Caco-2 (cell line): ENCODE data around the gene MRM2. TPM values are rescaled to one million over a fixed set of nuclear protein-coding genes. Genes with fewer than 3 reads are reported as not detected.

Experiments
- BruUV-seq: library from RNA; stranded (reverse); fragments of 400-500 nt; replicated peaks from 2 replicates; lab custom pipeline; 2021; lab: Mats Ljungman, UMichigan
- CTCF ChIA-PET: fragments of 300-600 bp; sonication (Branson Sonifier 250); formaldehyde crosslinking; loops from one replicate; lab custom pipeline; 2022; ENCODE audit warnings: antibody characterized with exemption; lab: Charles Lee
- POLR2A ChIA-PET: fragments of 300-600 bp; sonication (Branson Sonifier 250); formaldehyde crosslinking; loops from one replicate; lab custom pipeline; 2022; ENCODE audit warnings: antibody characterized with exemption; lab: Charles Lee
- DNase-seq, 2 experiments: peaks; one replicate each; pipeline versions ENCODE4 v3.0.0 to v3.0.0-alpha.2; 2020 to 2022
- H3K27me3 ChIP-seq: replicated peaks from 2 replicates; pipeline ENCODE4 v1.6.0; 2011; ENCODE audit warnings: low read length; ENCODE audit not compliant: control insufficient read depth, insufficient read depth
- H3K36me3 ChIP-seq: 2 replicates; pipeline ENCODE4 v1.5.1; 2011; ENCODE audit warnings: low read length; ENCODE audit not compliant: control insufficient read depth, insufficient read depth
- H3K4me1 ChIP-seq: fragments of 250-450 bp; sonication (Bioruptor Pico); 2 replicates; pipeline ENCODE4 v1.5.1; 2020; ENCODE audit warnings: mild to moderate bottlenecking
- H3K4me3 ChIP-seq: 2 replicates; pipeline ENCODE4 v1.5.1; 2011; ENCODE audit warnings: low read depth, mild to moderate bottlenecking, control low read depth, low read length
- H3K9me3 ChIP-seq: fragments of 250-450 bp; sonication (Bioruptor Pico); 2 replicates; pipeline ENCODE4 v1.5.1; 2020; ENCODE audit warnings: mild to moderate bottlenecking, moderate library complexity
- H3K27ac Mint-ChIP-seq: one replicate; pipeline ENCODE4 v1.8.0; 2022; ENCODE audit warnings: mixed read lengths; ENCODE audit not compliant: unreplicated experiment
- H3K27me3 Mint-ChIP-seq: one replicate; pipeline ENCODE4 v1.8.0; 2022; ENCODE audit warnings: mixed read lengths; ENCODE audit not compliant: insufficient read depth, unreplicated experiment
- H3K36me3 Mint-ChIP-seq: one replicate; pipeline ENCODE4 v1.8.0; 2022; ENCODE audit warnings: mild to moderate bottlenecking, mixed read lengths; ENCODE audit not compliant: insufficient read depth, unreplicated experiment
- H3K4me1 Mint-ChIP-seq: one replicate; pipeline ENCODE4 v1.8.0; 2022; ENCODE audit warnings: low read depth, mixed read lengths; ENCODE audit not compliant: unreplicated experiment
- H3K4me3 Mint-ChIP-seq: one replicate; pipeline ENCODE4 v1.8.0; 2022; ENCODE audit warnings: mild to moderate bottlenecking, moderate library complexity, mixed read lengths; ENCODE audit not compliant: unreplicated experiment
- H3K9me3 Mint-ChIP-seq: one replicate; pipeline ENCODE4 v1.8.0; 2022; ENCODE audit warnings: mixed read lengths; ENCODE audit not compliant: unreplicated experiment
- intact Hi-C: fragments of 100-400 bp; cut with micrococcal nuclease; formaldehyde crosslinking; loops from one replicate; pipeline ENCODE4 v1.10.0; 2022; ENCODE audit not compliant: unreplicated experiment
- total RNA-seq: library from RNA; stranded (reverse); gene quantifications from 2 replicates; pipeline ENCODE4 v1.2.3, GENCODE V29; 2022
- TF ChIP-seq, protein P1 (sequence below), 2 experiments: fragments of 200-600 bp in 1 of 2; IDR thresholded peaks; 1 replicate in 1 of 2; 2 replicates in 1 of 2; pipeline versions ENCODE4 v1.5.1 to v1.8.0; 2011 to 2022; ENCODE audit warnings: antibody characterized with exemption in 1 of 2, control low read depth in 1 of 2, inconsistent platforms in 1 of 2, low read depth in 1 of 2, low read length in 1 of 2, mild to moderate bottlenecking in 1 of 2, moderate library complexity in 1 of 2; ENCODE audit not compliant: insufficient read depth in 1 of 2, severe bottlenecking in 1 of 2, unreplicated experiment in 1 of 2

The MRM2 gene
- total RNA-seq, 1 experiment from 2014 or later: 48.8 TPM

DNA sequence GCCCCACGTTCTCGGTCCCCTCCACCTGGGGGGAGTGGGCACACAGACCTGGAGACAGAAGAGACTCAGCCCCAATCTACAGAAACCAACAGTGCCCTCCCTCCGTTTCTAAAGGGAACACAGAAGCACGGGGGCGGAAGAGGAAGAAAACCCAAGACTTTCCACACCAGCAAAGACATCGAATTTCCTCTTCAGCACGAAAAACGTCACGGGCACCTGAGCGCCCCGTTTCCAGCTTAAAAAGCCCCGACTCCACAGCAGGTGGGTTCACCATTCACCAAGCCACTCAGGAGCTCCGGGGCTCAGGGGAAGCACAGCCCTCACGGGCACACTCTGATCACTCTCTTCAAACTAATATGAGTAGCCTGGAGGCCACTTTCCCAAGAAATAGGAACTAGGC lies 19.6 kb upstream of the MRM2 start:
- no peaks in the 10 kb centered on the region for H3K9me3 ChIP-seq
- TF ChIP-seq, protein P1, sequence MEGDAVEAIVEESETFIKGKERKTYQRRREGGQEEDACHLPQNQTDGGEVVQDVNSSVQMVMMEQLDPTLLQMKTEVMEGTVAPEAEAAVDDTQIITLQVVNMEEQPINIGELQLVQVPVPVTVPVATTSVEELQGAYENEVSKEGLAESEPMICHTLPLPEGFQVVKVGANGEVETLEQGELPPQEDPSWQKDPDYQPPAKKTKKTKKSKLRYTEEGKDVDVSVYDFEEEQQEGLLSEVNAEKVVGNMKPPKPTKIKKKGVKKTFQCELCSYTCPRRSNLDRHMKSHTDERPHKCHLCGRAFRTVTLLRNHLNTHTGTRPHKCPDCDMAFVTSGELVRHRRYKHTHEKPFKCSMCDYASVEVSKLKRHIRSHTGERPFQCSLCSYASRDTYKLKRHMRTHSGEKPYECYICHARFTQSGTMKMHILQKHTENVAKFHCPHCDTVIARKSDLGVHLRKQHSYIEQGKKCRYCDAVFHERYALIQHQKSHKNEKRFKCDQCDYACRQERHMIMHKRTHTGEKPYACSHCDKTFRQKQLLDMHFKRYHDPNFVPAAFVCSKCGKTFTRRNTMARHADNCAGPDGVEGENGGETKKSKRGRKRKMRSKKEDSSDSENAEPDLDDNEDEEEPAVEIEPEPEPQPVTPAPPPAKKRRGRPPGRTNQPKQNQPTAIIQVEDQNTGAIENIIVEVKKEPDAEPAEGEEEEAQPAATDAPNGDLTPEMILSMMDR (IDR thresholded peaks at IDR 0.05; ENCODE audit: insufficient read depth in 1 of 2, low read depth in 1 of 2, low read length in 1 of 2, severe bottlenecking in 1 of 2, unreplicated experiment in 1 of 2): no peak
- intact Hi-C loops: no loop called here
- H3K9me3 Mint-ChIP-seq: no peaks in the 10 kb centered on the region
- H3K27me3 ChIP-seq: no peaks in the 10 kb centered on the region
- H3K4me3 Mint-ChIP-seq: no peak overlapping the region
- no TSS peak for BruUV-seq
- 0 out of 2 replicates have a peak, but pooled peaks cover 1% of the 10 kb centered on the region for H3K36me3 ChIP-seq
- H3K4me3 ChIP-seq: no peak overlapping the region
- no peak for DNase-seq
- no peaks in the 10 kb centered on the region for H3K27me3 Mint-ChIP-seq
- no peaks in the 10 kb centered on the region for H3K4me1 Mint-ChIP-seq
- ChIA-PET POLR2A (no interaction called here), CTCF (interaction anchor here (0.7 kb wide), 1 partner anchor 24 kb away, joined by 4 read pairs; no protein-coding TSS in a partner anchor)
- H3K4me1 ChIP-seq: no peaks in the 10 kb centered on the region
- peaks cover 34% of the 10 kb centered on the region for H3K36me3 Mint-ChIP-seq
- no peak overlapping the region for H3K27ac Mint-ChIP-seq

DNA sequence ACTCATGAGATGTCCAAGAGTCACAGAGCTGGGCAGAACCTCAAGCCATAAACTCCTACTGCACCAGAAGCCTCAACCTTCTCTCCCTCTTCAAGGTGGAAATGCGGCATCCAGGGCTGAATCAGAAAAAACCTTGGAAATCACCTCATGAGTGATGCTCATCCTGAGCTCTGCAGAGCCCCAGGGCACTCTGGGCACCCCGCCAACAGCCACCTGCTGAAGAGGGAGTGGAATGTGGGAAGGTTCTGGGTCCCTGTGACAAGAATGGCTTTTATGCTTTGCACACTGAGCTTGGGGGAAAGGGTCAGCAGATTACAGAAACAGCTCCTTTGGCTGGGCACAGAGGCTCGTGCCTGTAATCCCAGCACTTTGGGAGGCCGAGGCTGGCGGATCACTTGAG lies 18.8 kb upstream of the MRM2 start:
- DNase-seq: no peak

DNA sequence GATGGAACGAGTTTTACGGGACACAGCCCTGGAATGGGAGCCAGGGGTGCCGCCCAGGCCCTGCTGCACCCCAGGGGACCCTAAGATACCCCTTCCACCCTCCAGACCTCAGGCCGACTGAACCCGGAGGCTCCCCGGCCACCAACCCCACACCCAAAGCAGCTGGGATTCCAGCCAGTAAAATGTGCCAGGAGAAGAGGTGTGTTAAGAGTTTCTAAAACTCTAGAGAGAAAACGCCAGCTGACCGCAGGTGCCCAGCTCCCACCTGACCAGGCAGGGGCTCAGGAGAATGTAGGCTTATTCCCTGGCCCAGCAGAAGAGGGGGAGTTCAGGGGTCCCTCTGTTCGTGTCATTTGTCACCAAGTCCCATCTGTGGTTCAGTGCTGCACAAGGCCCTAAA lies 17.5 kb upstream of the MRM2 start:
- peaks cover 35% of the 10 kb centered on the region for H3K36me3 Mint-ChIP-seq
- TF ChIP-seq, protein P1 (IDR thresholded peaks at IDR 0.05; ENCODE audit: insufficient read depth in 1 of 2, low read depth in 1 of 2, low read length in 1 of 2, severe bottlenecking in 1 of 2, unreplicated experiment in 1 of 2): no peak
- POLR2A ChIA-PET: no interaction called here
- no peaks in the 10 kb centered on the region for H3K9me3 Mint-ChIP-seq
- no peaks in the 10 kb centered on the region for H3K27me3 Mint-ChIP-seq
- Histone ChIP-seq H3K9me3 (no peaks in the 10 kb centered on the region), H3K4me3 (no peak overlapping the region), H3K27me3 (no peaks in the 10 kb centered on the region), H3K36me3 (0 out of 2 replicates have a peak, but pooled peaks cover 1% of the 10 kb centered on the region), H3K4me1 (no peaks in the 10 kb centered on the region)
- intact Hi-C loops: no loop called here
- no peaks in the 10 kb centered on the region for H3K4me1 Mint-ChIP-seq
- BruUV-seq: no TSS peak
- CTCF ChIA-PET: no interaction called here
- no peak for DNase-seq
- no peak overlapping the region for H3K4me3 Mint-ChIP-seq
- no peak overlapping the region for H3K27ac Mint-ChIP-seq

More for the DNA sequence above, 18.8 kb upstream of the MRM2 start:
- no TSS peak for BruUV-seq
- Mint-ChIP-seq H3K36me3 (peaks cover 30% of the 10 kb centered on the region), H3K4me3 (no peak overlapping the region), H3K27me3 (no peaks in the 10 kb centered on the region), H3K4me1 (no peaks in the 10 kb centered on the region), H3K9me3 (no peaks in the 10 kb centered on the region), H3K27ac (no peak overlapping the region)
- POLR2A ChIA-PET: no interaction called here
- Histone ChIP-seq H3K4me3 (no peak overlapping the region), H3K36me3 (0 out of 2 replicates have a peak, but pooled peaks cover 1% of the 10 kb centered on the region), H3K4me1 (no peaks in the 10 kb centered on the region), H3K9me3 (no peaks in the 10 kb centered on the region), H3K27me3 (no peaks in the 10 kb centered on the region)
- CTCF ChIA-PET: interaction anchor here (0.9 kb wide), 1 partner anchor 60 kb away, joined by 5 read pairs; no protein-coding TSS in a partner anchor
- intact Hi-C loops: no loop called here
- TF ChIP-seq, protein P1 (IDR thresholded peaks at IDR 0.05; ENCODE audit: insufficient read depth in 1 of 2, low read depth in 1 of 2, low read length in 1 of 2, severe bottlenecking in 1 of 2, unreplicated experiment in 1 of 2): no peak
